Transverse colon (tissue), 4 donors: ENCODE measurements around the gene ZNF429.
"Not testable (repeated sequence)": the region's sequence is repeated elsewhere in the genome, so short reads cannot be mapped to it uniquely, and the experiment has no call there.

ENCODE experiments used
- CTCF ChIP-seq, 5 experiments: fragments of 200-600 bp in 3 of 5; fragments of 450-650 bp in 2 of 5; sonication (generic) in 3 of 5; IDR thresholded peaks; 1 replicate in 2 of 5; 2 replicates in 3 of 5; pipeline ENCODE4 v1.5.1; 2016 to 2017; ENCODE audit warnings: antibody characterized with exemption in 5 of 5, inconsistent platforms in 3 of 5, mild to moderate bottlenecking in 2 of 5, moderate library complexity in 1 of 5
- EP300 ChIP-seq: sonication (generic); formaldehyde crosslinking; IDR thresholded peaks from one replicate; pipeline ENCODE4 v1.6.1; 2017; ENCODE audit warnings: antibody characterized with exemption, low read depth
- POLR2A ChIP-seq: fragments of 450-650 bp; IDR thresholded peaks from one replicate; pipeline ENCODE4 v1.6.1; 2016; ENCODE audit warnings: antibody characterized with exemption, mild to moderate bottlenecking, moderate library complexity
- POLR2AphosphoS5 ChIP-seq, 3 donors: sonication (generic); formaldehyde crosslinking; IDR thresholded peaks; one replicate each; pipeline ENCODE4 v1.6.1; 2016; ENCODE audit warnings: antibody characterized with exemption in 3 of 3

DNA sequence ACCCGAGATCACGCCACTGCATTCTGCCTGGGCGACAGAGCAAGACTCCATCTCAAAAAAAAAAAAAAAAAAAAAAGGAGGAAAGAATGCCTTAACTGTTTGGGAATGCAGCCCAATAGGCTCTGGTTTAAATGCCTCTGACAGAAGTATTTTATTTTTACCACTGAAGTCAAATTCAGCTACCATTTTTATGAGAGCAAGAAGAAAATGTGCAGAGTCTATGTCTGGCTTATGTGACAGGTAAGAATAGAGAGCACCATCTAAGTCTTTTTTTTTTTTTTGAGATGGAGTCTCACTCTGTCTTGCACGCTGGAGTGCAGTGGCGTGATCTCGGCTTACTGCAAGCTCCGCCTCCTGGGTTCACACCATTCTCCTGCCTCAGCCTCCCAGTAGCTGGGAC, 7.2 kb downstream of the ZNF429 start:
- not testable (repeated sequence) for TF ChIP-seq CTCF (IDR thresholded peaks at IDR 0.05); EP300; POLR2A; POLR2AphosphoS5 (IDR thresholded peaks at IDR 0.05)
